Measurements from ENCODE around the gene PVR. TPM values are rescaled to one million over a fixed set of nuclear protein-coding genes. Genes with fewer than 3 reads are reported as not detected.

Gene PVR
- total RNA-seq, 1 experiment from 2014 or later, result 15.0 TPM

GRCh38 chr19:44607049-44607448 is 36.7 kb upstream of the PVR start:
- CTCF ChIA-PET, result no interaction called here
- ATAC-seq, result no peak
- H3K9me3 Mint-ChIP-seq, result peaks cover 11% of the 10 kb centered on the region; the same call in 1 of the 2 replicates
- no peak for DNase-seq (ENCODE audit: low spot score)
- TF ChIP-seq ZNF671 (CRISPR knock-in tag; IDR thresholded peaks at IDR 0.05) (no peak), HMGA2 (CRISPR knock-in tag; IDR thresholded peaks at IDR 0.05) (no peak), PRRX2 (CRISPR knock-in tag; IDR thresholded peaks at IDR 0.05) (no peak), EMX1 (CRISPR knock-in tag; IDR thresholded peaks at IDR 0.05) (no peak), IRF2 (CRISPR knock-in tag; IDR thresholded peaks at IDR 0.05; ENCODE audit: borderline replicate concordance, low read depth) (no peak), ELF4 (CRISPR knock-in tag; IDR thresholded peaks at IDR 0.05; ENCODE audit: low read depth) (no peak), ZNF396 (CRISPR knock-in tag; IDR thresholded peaks at IDR 0.05; ENCODE audit: borderline replicate concordance) (no peak), SMAD3 (CRISPR knock-in tag; IDR thresholded peaks at IDR 0.05; ENCODE audit: borderline replicate concordance) (no peak), ETV6 (CRISPR knock-in tag; IDR thresholded peaks at IDR 0.05) (no peak)
- TF ChIP-seq, protein P1, sequence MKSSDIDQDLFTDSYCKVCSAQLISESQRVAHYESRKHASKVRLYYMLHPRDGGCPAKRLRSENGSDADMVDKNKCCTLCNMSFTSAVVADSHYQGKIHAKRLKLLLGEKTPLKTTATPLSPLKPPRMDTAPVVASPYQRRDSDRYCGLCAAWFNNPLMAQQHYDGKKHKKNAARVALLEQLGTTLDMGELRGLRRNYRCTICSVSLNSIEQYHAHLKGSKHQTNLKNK (CRISPR knock-in tag; IDR thresholded peaks at IDR 0.05), result no peak
- TF ChIP-seq, protein P2, sequence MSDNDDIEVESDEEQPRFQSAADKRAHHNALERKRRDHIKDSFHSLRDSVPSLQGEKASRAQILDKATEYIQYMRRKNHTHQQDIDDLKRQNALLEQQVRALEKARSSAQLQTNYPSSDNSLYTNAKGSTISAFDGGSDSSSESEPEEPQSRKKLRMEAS (CRISPR knock-in tag; IDR thresholded peaks at IDR 0.05), result no peak
- TF ChIP-seq, protein P3, sequence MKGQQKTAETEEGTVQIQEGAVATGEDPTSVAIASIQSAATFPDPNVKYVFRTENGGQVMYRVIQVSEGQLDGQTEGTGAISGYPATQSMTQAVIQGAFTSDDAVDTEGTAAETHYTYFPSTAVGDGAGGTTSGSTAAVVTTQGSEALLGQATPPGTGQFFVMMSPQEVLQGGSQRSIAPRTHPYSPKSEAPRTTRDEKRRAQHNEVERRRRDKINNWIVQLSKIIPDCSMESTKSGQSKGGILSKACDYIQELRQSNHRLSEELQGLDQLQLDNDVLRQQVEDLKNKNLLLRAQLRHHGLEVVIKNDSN (CRISPR knock-in tag; IDR thresholded peaks at IDR 0.05), result no peak
- TF ChIP-seq, protein P4, sequence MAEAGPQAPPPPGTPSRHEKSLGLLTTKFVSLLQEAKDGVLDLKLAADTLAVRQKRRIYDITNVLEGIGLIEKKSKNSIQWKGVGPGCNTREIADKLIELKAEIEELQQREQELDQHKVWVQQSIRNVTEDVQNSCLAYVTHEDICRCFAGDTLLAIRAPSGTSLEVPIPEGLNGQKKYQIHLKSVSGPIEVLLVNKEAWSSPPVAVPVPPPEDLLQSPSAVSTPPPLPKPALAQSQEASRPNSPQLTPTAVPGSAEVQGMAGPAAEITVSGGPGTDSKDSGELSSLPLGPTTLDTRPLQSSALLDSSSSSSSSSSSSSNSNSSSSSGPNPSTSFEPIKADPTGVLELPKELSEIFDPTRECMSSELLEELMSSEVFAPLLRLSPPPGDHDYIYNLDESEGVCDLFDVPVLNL (CRISPR knock-in tag; IDR thresholded peaks at IDR 0.05; ENCODE audit: borderline replicate concordance, low read depth), result no peak
- TF ChIP-seq, protein P5, sequence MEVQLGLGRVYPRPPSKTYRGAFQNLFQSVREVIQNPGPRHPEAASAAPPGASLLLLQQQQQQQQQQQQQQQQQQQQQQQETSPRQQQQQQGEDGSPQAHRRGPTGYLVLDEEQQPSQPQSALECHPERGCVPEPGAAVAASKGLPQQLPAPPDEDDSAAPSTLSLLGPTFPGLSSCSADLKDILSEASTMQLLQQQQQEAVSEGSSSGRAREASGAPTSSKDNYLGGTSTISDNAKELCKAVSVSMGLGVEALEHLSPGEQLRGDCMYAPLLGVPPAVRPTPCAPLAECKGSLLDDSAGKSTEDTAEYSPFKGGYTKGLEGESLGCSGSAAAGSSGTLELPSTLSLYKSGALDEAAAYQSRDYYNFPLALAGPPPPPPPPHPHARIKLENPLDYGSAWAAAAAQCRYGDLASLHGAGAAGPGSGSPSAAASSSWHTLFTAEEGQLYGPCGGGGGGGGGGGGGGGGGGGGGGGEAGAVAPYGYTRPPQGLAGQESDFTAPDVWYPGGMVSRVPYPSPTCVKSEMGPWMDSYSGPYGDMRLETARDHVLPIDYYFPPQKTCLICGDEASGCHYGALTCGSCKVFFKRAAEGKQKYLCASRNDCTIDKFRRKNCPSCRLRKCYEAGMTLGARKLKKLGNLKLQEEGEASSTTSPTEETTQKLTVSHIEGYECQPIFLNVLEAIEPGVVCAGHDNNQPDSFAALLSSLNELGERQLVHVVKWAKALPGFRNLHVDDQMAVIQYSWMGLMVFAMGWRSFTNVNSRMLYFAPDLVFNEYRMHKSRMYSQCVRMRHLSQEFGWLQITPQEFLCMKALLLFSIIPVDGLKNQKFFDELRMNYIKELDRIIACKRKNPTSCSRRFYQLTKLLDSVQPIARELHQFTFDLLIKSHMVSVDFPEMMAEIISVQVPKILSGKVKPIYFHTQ (CRISPR knock-in tag; IDR thresholded peaks at IDR 0.05), result no peak
- no peak overlapping the region for H3K4me3 Mint-ChIP-seq
- peaks cover 51% of the 10 kb centered on the region for H3K4me1 Mint-ChIP-seq
- no peak overlapping the region for H3K27ac Mint-ChIP-seq
- H3K27me3 Mint-ChIP-seq (ENCODE audit: low read depth), result no peaks in the 10 kb centered on the region; the same call in 1 of the 2 replicates
- H3K36me3 Mint-ChIP-seq, result no peaks in the 10 kb centered on the region
- POLR2A ChIA-PET, result interaction anchor here (0.5 kb wide), 1 partner anchor 89 kb away, joined by 4 read pairs; no protein-coding TSS in a partner anchor

- ChIA-PET POLR2A (no interaction called here), CTCF (interaction anchor here (0.6 to 3.5 kb wide), 2 partner anchors 31 to 36 kb away, joined by 4 to 22 read pairs; partner anchors contain the start of gene PVR)
- TF ChIP-seq CBFB (CRISPR knock-in tag; IDR thresholded peaks at IDR 0.05; ENCODE audit: low read depth) (no peak), FOXP1 (CRISPR knock-in tag; IDR thresholded peaks at IDR 0.05; ENCODE audit: borderline replicate concordance) (no peak), PRDM15 (CRISPR knock-in tag; IDR thresholded peaks at IDR 0.05) (peak; percentile 78)
- Mint-ChIP-seq H3K27me3 (ENCODE audit: low read depth) (no peaks in the 10 kb centered on the region), H3K9me3 (peaks cover 11% of the 10 kb centered on the region; the same call in 1 of the 2 replicates), H3K27ac (peak overlapping the region; percentile 39), H3K4me1 (peaks cover 45% of the 10 kb centered on the region), H3K36me3 (no peaks in the 10 kb centered on the region), H3K4me3 (no peak overlapping the region)
- ATAC-seq, result no peak
- DNase-seq (ENCODE audit: low spot score), result no peak
Measured at GRCh38 chr19:44607917-44608316, 35.8 kb upstream of the PVR start.
